Measurements from ENCODE around the gene XPNPEP2. TPM values are rescaled to one million over a fixed set of nuclear protein-coding genes. Genes with fewer than 3 reads are reported as not detected.

XPNPEP2 gene
- total RNA-seq, 1 experiment from 2014 or later, result not detected

GRCh38 chrX:129748305-129748704, 9.5 kb downstream of the XPNPEP2 start:
- H3F3A ChIP-seq (ENCODE audit: low read length, unreplicated experiment), result no peaks in the 10 kb centered on the region
- TF ChIP-seq, protein P1, sequence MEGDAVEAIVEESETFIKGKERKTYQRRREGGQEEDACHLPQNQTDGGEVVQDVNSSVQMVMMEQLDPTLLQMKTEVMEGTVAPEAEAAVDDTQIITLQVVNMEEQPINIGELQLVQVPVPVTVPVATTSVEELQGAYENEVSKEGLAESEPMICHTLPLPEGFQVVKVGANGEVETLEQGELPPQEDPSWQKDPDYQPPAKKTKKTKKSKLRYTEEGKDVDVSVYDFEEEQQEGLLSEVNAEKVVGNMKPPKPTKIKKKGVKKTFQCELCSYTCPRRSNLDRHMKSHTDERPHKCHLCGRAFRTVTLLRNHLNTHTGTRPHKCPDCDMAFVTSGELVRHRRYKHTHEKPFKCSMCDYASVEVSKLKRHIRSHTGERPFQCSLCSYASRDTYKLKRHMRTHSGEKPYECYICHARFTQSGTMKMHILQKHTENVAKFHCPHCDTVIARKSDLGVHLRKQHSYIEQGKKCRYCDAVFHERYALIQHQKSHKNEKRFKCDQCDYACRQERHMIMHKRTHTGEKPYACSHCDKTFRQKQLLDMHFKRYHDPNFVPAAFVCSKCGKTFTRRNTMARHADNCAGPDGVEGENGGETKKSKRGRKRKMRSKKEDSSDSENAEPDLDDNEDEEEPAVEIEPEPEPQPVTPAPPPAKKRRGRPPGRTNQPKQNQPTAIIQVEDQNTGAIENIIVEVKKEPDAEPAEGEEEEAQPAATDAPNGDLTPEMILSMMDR (conservative IDR thresholded peaks at IDR 0.05; ENCODE audit: low read depth, low read length), result no peak
- no peak for TF ChIP-seq EZH2 (IDR thresholded peaks at IDR 0.05; ENCODE audit: low read length, unreplicated experiment)
- TF ChIP-seq EZH2phosphoT487 (IDR thresholded peaks at IDR 0.05; ENCODE audit: borderline replicate concordance, low read length), result no peak
- H3K27ac ChIP-seq (ENCODE audit: low read length), result no peak overlapping the region
- BruUV-seq (replicated peaks), result no TSS peak
- DNase-seq (no peak), ATAC-seq (no peak)
- H3K4me2 ChIP-seq (ENCODE audit: low read length), result no peak overlapping the region
- no peak overlapping the region for H3K4me3 ChIP-seq (ENCODE audit: low read length)
- H3K9me3 ChIP-seq (ENCODE audit: low read length), result no peaks in the 10 kb centered on the region
- H3K9ac ChIP-seq (ENCODE audit: low read length), result no peak overlapping the region
- no peaks in the 10 kb centered on the region for H3K4me1 ChIP-seq (ENCODE audit: insufficient read depth, low read length)
- intact Hi-C loops (cut with micrococcal nuclease), result no loop called here
- no peaks in the 10 kb centered on the region for H4K20me1 ChIP-seq (ENCODE audit: low read length)
- no peaks in the 10 kb centered on the region for H3K27me3 ChIP-seq (ENCODE audit: low read length)
- H3K79me2 ChIP-seq (ENCODE audit: low read length), result no peaks in the 10 kb centered on the region
- no peaks in the 10 kb centered on the region for H3K36me3 ChIP-seq (ENCODE audit: low read depth, low read length)
- no peak overlapping the region for H2AFZ ChIP-seq (ENCODE audit: low read length)
- no peaks in the 10 kb centered on the region for H3K9me2 ChIP-seq (replicated peaks; ENCODE audit: low read length)
- ChIA-PET CTCF (no interaction called here), POLR2A (ENCODE audit: unreplicated experiment) (no interaction called here)

DNA sequence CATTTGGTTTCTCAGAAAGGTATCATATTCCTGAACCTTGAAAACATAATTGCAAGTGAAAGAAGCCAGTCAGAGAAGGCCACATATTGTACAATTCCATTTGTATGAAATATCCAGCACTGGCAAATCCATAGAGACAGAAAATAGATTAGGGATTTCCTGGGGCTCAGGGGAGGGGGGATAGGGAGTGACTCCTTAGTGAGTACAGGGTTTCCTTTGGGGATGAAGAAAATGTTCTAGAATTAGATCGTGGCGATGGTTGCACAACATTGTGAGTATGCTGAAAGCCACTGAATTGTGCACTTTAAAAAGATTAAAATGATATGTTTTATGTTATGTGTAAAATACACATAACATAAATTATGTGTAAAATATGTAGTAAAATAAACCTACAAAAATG, 10.3 kb downstream of the XPNPEP2 start:
- Histone ChIP-seq H3K27ac (ENCODE audit: low read length) (no peak overlapping the region), H3F3A (ENCODE audit: low read length, unreplicated experiment) (no peaks in the 10 kb centered on the region), H3K9me3 (ENCODE audit: low read length) (no peaks in the 10 kb centered on the region), H2AFZ (ENCODE audit: low read length) (no peak overlapping the region), H3K4me2 (ENCODE audit: low read length) (no peak overlapping the region), H3K36me3 (ENCODE audit: low read depth, low read length) (no peaks in the 10 kb centered on the region), H3K9ac (ENCODE audit: low read length) (no peak overlapping the region), H3K79me2 (ENCODE audit: low read length) (no peaks in the 10 kb centered on the region), H4K20me1 (ENCODE audit: low read length) (no peaks in the 10 kb centered on the region), H3K4me1 (ENCODE audit: insufficient read depth, low read length) (no peaks in the 10 kb centered on the region), H3K9me2 (replicated peaks; ENCODE audit: low read length) (no peaks in the 10 kb centered on the region), H3K4me3 (ENCODE audit: low read length) (no peak overlapping the region), H3K27me3 (ENCODE audit: low read length) (no peaks in the 10 kb centered on the region)
- no peak for DNase-seq
- POLR2A ChIA-PET (ENCODE audit: unreplicated experiment), result no interaction called here
- CTCF ChIA-PET, result no interaction called here
- ATAC-seq, result no peak
- no peak for TF ChIP-seq EZH2phosphoT487 (IDR thresholded peaks at IDR 0.05; ENCODE audit: borderline replicate concordance, low read length)
- no TSS peak for BruUV-seq (replicated peaks)
- intact Hi-C loops (cut with micrococcal nuclease), result no loop called here

GRCh38 chrX:129750971-129751370, 12.2 kb downstream of the XPNPEP2 start:
- POLR2A ChIA-PET (ENCODE audit: unreplicated experiment), result no interaction called here
- Histone ChIP-seq H3F3A (ENCODE audit: low read length, unreplicated experiment) (no peaks in the 10 kb centered on the region), H3K4me2 (ENCODE audit: low read length) (no peak overlapping the region), H3K4me1 (ENCODE audit: insufficient read depth, low read length) (no peaks in the 10 kb centered on the region), H3K9me3 (ENCODE audit: low read length) (no peaks in the 10 kb centered on the region), H3K9ac (ENCODE audit: low read length) (no peak overlapping the region), H2AFZ (ENCODE audit: low read length) (no peak overlapping the region), H3K27ac (ENCODE audit: low read length) (no peak overlapping the region), H3K36me3 (ENCODE audit: low read depth, low read length) (no peaks in the 10 kb centered on the region), H3K79me2 (ENCODE audit: low read length) (no peaks in the 10 kb centered on the region), H3K9me2 (replicated peaks; ENCODE audit: low read length) (no peaks in the 10 kb centered on the region), H3K4me3 (ENCODE audit: low read length) (no peak overlapping the region), H3K27me3 (ENCODE audit: low read length) (no peaks in the 10 kb centered on the region), H4K20me1 (ENCODE audit: low read length) (no peaks in the 10 kb centered on the region)
- BruUV-seq (replicated peaks), result no TSS peak
- no peak for DNase-seq
- CTCF ChIA-PET, result no interaction called here
- intact Hi-C loops (cut with micrococcal nuclease), result no loop called here
- ATAC-seq, result no peak
- TF ChIP-seq, protein P1 (conservative IDR thresholded peaks at IDR 0.05; ENCODE audit: low read depth, low read length), result no peak
- TF ChIP-seq EZH2 (IDR thresholded peaks at IDR 0.05; ENCODE audit: low read length, unreplicated experiment) (no peak), EZH2phosphoT487 (IDR thresholded peaks at IDR 0.05; ENCODE audit: borderline replicate concordance, low read length) (no peak)
